Measurements from ENCODE around the gene SAMD14. TPM values are rescaled to one million over a fixed set of nuclear protein-coding genes. Genes with fewer than 3 reads are reported as not detected.

Gene SAMD14
- total and polyA plus RNA-seq, 10 of the 15 experiments (the other 5 are each of a cell fraction or from before 2014, with no cell fraction given): 0.06 to 1.7 (median 0.25) TPM; not detected in 3

GRCh38 chr17:50148226-50149090 is 18.5 kb upstream of the SAMD14 start:
- Histone ChIP-seq H3K79me2 (ENCODE audit: control insufficient read depth, insufficient read depth, low read length) (peaks cover 82% of the 10 kb centered on the region), H3K27me3 (replicated peaks in 1 of 2; ENCODE audit: control insufficient read depth in 2 of 2, insufficient read depth in 2 of 2, low read length in 1 of 2) (no peaks in the 10 kb centered on the region), H3K9me3 (replicated peaks; ENCODE audit: control insufficient read depth, insufficient read depth, low read length) (no peaks in the 10 kb centered on the region), H3K4me2 (ENCODE audit: control insufficient read depth, insufficient read depth) (peak overlapping the region; percentile 96), H3K4me1 (ENCODE audit: control insufficient read depth, insufficient read depth, low read length) (peaks cover 48% of the 10 kb centered on the region), H3K9ac (ENCODE audit: control insufficient read depth, insufficient read depth, low read length) (peak overlapping the region; percentile 92), H4K20me1 (ENCODE audit: control insufficient read depth, insufficient read depth) (peaks cover 4% of the 10 kb centered on the region), H3K4me3 (peak overlapping the region; percentile 95), H3K36me3 (ENCODE audit: control insufficient read depth in 2 of 2, insufficient read depth in 2 of 2, low read length in 1 of 2) (peaks cover 15 to 24% of the 10 kb centered on the region in 2 experiments), H3K27ac (ENCODE audit: control insufficient read depth, insufficient read depth) (peak overlapping the region; percentile 89), H2AFZ (ENCODE audit: control insufficient read depth, low read depth, low read length) (no peak overlapping the region)
- WGBS (ENCODE audit: insufficient coverage, insufficient replicate concordance, low lambda C conversion rate, missing lambda C conversion rate): under 1% methylated on average over 16 of the region's 25 CpGs
- in situ Hi-C loops (cut with MboI): no loop called here
- ATAC-seq: peak; percentile 61
- BruUV-seq (replicated peaks): no TSS peak
- ChIA-PET POLR2A (interaction anchor here (0.5 to 2.7 kb wide), 10 partner anchors 10 to 170 kb away, joined by 3 to 18 read pairs (median 4); partner anchors contain the start of gene SGCA), SMC1A (ENCODE audit: uncharacterized antibody, unreplicated experiment) (interaction anchor here (0.8 to 2.9 kb wide), 8 partner anchors 10 to 54 kb away, joined by 3 to 14 read pairs (median 6); partner anchors contain the start of gene PDK2), RAD21 (ENCODE audit: unreplicated experiment) (interaction anchor here (0.6 to 2.9 kb wide), 13 partner anchors 8 to 503 kb away, joined by 3 to 19 read pairs (median 4); partner anchors contain the start of genes SAMD14 and SGCA), CTCF (interaction anchor here (1.0 to 9.3 kb wide), 7 partner anchors 9 to 54 kb away, joined by 6 to 99 read pairs (median 15); partner anchors contain the start of gene PDK2)
- peak; percentile 91 for FAIRE-seq
- intact Hi-C loops (cut with micrococcal nuclease; ENCODE audit: unreplicated experiment): loop anchor here (5.0 kb wide), 1 partner anchor 51 kb away; the partner anchor contains the start of gene PDK2
- peak; percentile 81 for DNase-seq (ENCODE audit: low read depth, low spot score)
- TF ChIP-seq CBX5 (IDR thresholded peaks at IDR 0.05; ENCODE audit: low read depth): no peak
- peak; percentile 74; the same call in 1 of the 2 replicates for TF ChIP-seq SMARCA5 (IDR thresholded peaks at IDR 0.05)
- TF ChIP-seq SMC3 (IDR thresholded peaks at IDR 0.05; ENCODE audit: borderline replicate concordance, low read length): no peak
- TF ChIP-seq SMAD5 (IDR thresholded peaks at IDR 0.05; ENCODE audit: low read depth): no peak; the same call in 1 of the 2 replicates
- no peak for TF ChIP-seq SMAD1 (IDR thresholded peaks at IDR 0.05; ENCODE audit: low read depth, partially characterized antibody)
- TF ChIP-seq IRF5 (IDR thresholded peaks at IDR 0.05; ENCODE audit: borderline replicate concordance): no peak
- TF ChIP-seq CTCF (IDR thresholded peaks at IDR 0.05 in 2 of 3, conservative IDR thresholded peaks at IDR 0.05 in 1 of 3; ENCODE audit: control insufficient read depth in 2 of 3, extremely low read depth in 1 of 3, insufficient read depth in 1 of 3, low read depth in 3 of 3, low read length in 3 of 3): no peak
- no peak for TF ChIP-seq SREBF1 (IDR thresholded peaks at IDR 0.05; ENCODE audit: low read length)
- peak; percentile 74 for TF ChIP-seq JUNB (IDR thresholded peaks at IDR 0.05)
- no peak for TF ChIP-seq MTA3 (IDR thresholded peaks at IDR 0.05; ENCODE audit: borderline replicate concordance, low read length)
- 0 out of 2 replicates have a peak, but pooled peaks have one; percentile 54 for TF ChIP-seq ZBED1 (IDR thresholded peaks at IDR 0.05; ENCODE audit: borderline replicate concordance)
- peak; percentile 76; the same call in 1 of the 2 replicates for TF ChIP-seq MAX (IDR thresholded peaks at IDR 0.05; ENCODE audit: low read depth, low read length)
- 0 out of 2 replicates have a peak, but pooled peaks have one; percentile 36 for TF ChIP-seq POLR2AphosphoS2 (IDR thresholded peaks at IDR 0.05; ENCODE audit: low read depth, low read length)
- TF ChIP-seq ATF2 (IDR thresholded peaks at IDR 0.05; ENCODE audit: low read length): no peak
- TF ChIP-seq ZNF384 (IDR thresholded peaks at IDR 0.05; ENCODE audit: borderline replicate concordance, low read depth, low read length): no peak
- TF ChIP-seq GATAD2B (conservative IDR thresholded peaks at IDR 0.05; ENCODE audit: low read depth): peak; percentile 97
- no peak for TF ChIP-seq ASH2L (IDR thresholded peaks at IDR 0.05; ENCODE audit: borderline replicate concordance, low read depth)
- TF ChIP-seq RB1 (IDR thresholded peaks at IDR 0.05; ENCODE audit: borderline replicate concordance): 0 out of 2 replicates have a peak, but pooled peaks have one; percentile 35

All from GM12878 (cell line).